ENCODE results near the gene B9D2.
"Not testable (repeated sequence)": the region's sequence is repeated elsewhere in the genome, so short reads cannot be mapped to it uniquely, and the experiment has no call there.

Gene B9D2, protein sequence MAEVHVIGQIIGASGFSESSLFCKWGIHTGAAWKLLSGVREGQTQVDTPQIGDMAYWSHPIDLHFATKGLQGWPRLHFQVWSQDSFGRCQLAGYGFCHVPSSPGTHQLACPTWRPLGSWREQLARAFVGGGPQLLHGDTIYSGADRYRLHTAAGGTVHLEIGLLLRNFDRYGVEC

DNA sequence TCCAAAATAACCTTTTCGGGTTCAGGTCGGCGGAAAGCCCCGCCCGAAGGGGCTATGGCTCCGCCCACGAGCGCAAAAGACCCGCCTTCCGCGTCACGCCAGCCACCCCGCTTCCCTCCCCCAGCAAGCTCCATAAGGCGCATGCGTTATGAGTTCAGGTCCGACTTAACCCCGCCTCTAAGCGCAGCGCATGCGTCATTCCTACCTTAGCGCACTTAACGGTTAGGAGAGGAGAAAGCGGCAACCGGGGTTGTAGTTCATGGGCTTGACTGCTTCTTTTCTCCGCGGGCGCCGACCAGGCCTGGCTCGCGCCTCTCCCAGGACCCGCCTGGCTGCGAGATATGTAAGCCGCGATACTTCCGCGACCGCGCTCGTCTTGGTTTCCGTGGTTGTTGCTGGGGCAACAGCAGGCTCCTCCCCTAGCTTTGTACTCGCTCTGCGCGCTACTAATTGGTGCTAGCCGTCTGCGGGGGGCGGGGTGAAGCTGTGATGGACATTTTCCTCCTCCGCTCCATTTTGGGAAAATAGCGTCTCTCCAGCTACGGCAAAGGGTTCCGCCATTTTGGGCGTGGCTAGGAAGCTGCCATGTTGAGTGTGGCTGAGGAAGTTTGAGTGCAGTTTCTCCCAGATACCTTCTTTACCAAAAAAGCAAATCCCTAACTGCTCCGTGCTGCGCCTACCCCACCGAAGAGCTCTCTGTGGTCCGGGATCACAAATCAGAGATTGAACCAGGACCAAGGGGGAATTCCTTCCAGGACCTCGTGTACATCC lies at the start of gene B9D2:
TSS of gene B9D2 (minus strand) at position 397 of the 771 bp plus-strand sequence. CDS start 630 bp downstream, outside the sequence.
- peak; percentile 95 for DNase-seq

- no peak for DNase-seq
Observed at GRCh38 chr19:41412953-41413352, 49.0 kb upstream of the B9D2 start.

DNA sequence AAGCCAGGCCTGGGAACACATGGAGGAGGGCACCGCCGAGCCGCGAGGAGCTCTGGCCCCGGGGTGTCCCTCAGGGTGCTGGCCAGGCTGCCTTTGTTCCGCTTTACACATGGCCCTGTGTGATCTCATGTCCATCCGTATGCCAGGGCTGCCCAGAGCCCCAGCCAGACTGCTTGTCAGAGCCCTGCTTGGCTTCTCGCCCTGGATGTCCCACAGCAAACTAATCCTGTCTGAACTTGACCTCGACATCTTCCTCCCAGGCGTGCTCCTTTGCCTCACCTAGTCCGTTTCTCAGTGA lies 48.0 kb upstream of the B9D2 start:
- no peak for DNase-seq

- DNase-seq = no peak
Observed at GRCh38 chr19:41411100-41411967, 47.4 kb upstream of the B9D2 start.

GRCh38 chr19:41410336-41411054 lies 46.5 kb upstream of the B9D2 start:
- DNase-seq = no peak

- DNase-seq = peak; percentile 79
Observed at GRCh38 chr19:41409288-41409687, 45.3 kb upstream of the B9D2 start.

DNA sequence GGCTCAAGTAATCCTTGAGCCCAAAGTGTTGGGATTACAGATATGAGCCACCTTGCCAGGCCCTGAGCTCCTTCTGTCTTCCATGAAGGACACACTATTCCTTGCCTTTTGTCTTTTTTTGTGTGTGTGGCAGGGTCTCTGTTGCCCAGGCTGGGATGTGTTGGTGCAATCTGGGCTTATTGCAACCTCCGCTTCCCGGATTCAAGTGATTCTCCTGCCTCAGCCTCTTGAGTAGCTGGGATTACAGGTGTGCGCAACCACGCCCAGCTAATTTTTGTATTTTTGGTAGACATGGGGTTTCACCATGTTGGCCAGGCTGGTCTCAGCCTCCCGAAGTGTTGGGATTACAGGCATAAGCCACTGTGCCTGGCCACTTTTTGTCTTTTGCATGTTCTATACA lies 44.9 kb upstream of the B9D2 start:
- DNase-seq = not testable (repeated sequence)

DNA sequence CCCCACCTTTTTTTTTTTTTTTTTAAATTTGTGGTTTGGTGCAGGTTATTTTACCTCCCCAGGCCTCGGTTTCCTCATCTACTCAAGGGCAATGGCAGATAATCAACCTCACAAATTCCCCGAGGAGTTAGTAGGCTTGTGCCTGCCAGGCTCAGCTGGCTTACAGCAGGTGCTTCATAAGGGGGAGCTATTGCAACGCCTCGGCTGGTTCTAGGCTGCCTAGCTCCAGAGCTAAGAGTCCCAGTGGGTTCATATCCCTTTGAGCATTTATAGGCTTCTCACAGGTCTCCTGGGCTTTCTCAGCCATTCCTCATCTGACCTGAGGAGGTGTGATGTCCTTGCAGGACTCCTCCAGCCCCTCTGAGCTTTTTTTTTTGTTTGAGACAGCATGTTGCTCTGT lies 44.3 kb upstream of the B9D2 start:
- DNase-seq = no peak

DNA sequence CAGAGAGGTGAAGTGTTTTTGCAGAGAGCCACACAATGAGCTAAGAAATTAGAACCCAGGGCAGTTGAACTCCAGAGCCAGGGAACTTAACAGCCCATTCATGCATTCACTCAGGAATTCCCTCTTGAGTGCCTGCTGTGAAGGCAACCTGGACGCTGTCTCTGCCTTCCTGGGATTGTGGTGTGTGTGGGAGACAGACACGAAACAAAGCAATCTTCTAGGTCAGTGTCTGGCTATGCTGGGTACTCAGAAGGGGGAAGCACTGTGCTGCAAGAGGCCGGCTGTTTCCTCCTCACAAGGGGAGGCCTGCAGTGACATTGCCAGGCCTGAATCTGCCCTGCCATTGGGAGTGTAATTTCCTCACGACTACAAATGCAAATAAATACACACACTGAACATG lies 43.3 kb upstream of the B9D2 start:
- DNase-seq = no peak

GRCh38 chr19:41405776-41406175 lies 41.8 kb upstream of the B9D2 start:
- no peak for DNase-seq

DNA sequence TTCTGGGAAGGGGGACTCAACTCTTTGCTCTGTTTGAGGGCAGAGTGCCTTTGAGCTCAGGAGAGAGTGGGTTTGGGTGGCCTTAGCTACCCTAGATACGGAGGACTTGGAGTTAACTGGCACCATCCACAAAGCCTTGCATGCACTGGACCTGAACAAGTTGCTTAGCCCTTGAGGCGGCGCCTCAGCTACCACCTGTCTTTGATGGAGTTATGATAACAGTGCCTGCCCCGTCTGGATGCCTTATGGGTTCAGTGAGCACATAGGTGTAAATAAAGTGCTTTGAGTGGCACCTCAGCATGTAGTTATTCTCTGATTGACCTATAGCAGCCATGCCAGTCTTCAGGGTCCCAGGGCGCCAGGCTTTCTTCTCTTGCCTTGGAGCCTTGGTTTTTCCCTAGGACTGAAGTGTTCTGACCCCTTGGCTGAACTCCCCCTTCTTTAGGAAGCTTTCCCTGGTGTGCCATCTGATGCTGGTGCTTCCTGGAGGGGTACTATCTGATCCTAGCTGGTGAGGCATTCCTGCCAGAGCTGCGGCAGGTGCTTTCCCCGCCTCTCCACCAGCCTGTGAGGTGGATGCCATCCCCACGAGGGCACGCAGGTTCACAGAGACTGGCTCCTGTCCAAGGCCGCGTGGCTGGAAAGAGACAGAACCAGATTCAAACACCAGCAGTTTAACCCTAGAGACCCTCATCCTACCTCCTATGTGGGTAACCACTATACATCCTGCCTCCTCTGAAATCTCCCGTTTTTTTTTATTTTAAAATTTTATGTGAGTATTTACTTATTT lies 39.4 kb upstream of the B9D2 start:
- DNase-seq = no peak

DNA sequence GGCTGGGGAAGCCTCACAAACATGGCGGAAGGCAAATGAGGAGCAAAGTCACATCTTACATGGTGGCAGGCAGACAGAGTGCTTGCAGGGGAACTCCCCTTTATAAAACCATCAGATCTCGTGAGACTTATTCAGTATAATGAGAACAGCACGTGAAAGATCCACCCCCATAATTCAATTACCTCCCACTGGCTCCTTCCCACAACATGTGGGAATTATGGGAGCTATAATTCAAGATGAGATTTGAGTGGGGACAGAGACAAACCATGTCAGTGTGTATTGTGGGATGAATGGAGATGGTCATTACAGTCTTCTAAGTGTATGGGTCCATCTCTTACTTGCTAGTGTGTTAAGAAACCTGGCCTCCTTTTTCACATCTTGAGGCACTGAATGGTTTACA lies 38.1 kb upstream of the B9D2 start:
- DNase-seq = no peak

DNA sequence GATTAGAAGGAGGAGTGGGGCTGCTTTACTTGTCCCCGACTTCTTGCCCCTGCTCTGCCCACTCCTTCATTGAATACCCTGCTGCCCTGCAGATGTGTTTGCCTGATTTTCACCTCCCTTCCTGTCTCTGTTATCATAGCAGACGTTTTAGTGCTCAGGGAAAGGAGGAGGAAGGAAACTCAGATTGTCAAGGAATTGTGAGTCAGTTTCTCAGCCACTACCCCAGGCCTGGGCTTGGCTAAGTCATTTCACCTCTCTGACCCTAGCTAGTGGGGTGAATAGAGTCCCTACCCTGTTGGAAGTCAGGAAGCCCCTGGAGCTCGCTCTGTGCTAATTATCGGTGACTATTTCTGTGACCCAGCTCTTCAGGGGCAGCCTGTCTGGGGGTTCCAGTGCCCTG lies 37.5 kb upstream of the B9D2 start:
- no peak for DNase-seq

DNA sequence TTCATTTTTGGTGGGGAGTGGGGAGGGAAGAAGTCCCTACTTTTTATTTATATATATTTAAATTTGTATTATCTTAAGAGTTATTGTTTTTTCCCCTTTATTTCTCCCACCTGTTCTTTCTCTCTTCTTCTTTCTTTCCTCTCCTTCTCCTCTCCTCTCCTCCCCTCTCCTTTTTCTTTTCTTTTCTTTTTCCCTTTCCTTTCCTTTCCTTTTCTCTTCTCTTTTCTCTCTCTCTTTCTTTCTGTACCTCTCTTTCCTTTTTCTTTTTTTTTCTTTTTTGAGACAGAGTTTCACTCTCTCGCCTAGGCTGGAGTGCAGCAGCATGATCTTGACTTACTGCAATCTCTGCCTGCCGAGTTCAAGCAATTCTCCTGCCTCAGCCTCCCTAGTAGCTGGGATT lies 35.6 kb upstream of the B9D2 start:
- no peak for DNase-seq

GRCh38 chr19:41399091-41399490 lies 35.1 kb upstream of the B9D2 start:
- no peak for DNase-seq

DNA sequence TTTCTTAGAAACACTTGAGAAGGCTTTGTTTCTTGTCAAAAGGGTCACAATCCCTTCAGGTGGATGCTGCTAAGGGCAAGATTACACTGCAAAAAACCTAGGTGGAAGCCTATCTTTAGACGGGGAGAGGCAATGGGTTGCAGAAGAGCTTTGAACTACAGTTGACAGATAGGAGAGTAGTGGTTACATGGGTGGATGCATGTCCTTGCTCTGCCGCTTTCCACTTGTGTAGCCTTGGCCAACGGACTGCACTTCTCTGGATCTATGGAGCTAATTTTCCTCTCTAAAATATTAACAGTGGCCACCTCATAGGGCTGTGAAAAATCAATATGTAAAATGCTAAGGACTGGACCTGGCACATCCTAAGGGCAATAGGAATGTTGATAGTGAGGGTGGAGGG lies 34.6 kb upstream of the B9D2 start:
- no peak for DNase-seq

- DNase-seq = no peak
Observed at GRCh38 chr19:41398050-41398418, 34.1 kb upstream of the B9D2 start.

DNA sequence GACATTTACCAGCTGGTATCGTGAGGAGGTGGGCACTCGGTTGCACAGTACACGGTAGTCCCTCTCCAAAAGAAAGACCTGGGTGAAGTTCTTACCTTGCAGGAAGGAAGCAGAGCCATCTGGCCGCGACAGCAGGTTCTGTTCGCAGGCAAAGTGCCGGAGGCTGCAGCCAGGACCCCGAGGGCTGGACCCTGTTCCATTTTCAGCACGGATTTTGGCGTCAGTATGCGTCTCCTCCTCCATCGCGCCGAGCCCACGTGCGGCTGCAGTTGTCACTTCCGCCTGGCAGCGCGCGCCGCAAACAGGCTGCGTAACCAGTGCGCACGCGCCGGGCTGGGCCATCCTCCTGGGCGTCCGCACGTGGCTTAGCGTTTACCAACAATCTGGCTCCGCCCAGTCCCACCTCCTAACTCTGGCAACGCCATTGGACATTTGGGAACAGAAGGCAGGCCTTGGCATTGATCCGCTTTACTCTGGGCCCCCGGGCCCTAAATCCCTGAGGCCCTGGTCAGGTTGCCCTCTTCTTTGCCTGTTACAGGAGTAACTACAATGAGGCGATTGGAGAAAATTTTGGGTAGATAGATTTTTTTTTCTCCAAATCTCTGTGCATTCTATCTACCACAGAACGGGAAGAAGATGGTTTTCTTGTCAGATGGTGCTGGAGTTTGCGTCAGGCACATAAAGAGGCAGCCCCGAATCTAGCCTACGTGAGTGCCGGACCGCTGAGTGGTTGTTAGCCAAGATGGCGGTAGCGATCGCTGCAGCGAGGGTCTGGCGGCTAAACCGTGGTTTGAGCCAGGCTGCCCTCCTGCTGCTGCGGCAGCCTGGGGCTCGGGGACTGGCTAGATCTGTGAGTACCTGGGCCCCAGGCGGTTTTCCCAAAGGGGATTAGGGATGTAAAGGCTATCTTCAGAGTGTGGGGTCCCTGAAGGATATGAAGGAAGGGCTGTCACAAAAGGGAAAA lies 33.4 kb upstream of the B9D2 start, which contains the start of the genes BCKDHA and EXOSC5:
TSS of gene BCKDHA (plus strand) at position 733 of the 964 bp plus-strand sequence. CDS start at position 743, 10 bp downstream.
TSS of gene EXOSC5 (minus strand) at position 274 of the 964 bp plus-strand sequence. CDS start at position 243, 31 bp downstream.
- DNase-seq = peak; percentile 98

DNA sequence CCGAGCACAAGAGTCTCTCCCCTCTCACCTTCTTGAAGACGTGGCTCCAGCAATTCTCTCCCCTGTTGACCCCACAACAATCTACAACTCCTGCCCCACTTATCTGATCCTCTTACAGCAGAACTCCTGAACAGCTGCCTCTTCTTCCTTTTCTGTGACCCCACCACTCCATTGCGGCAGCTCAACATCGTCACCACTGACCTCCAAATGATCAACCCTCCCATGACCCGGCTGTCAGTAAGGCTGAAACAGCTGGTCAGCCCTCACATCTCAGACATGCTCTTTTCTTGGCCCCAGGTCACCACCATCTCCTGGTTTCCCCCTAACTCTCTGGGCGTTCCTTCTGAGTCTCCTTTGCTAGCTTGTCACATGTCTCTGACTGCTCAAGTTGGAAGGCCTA lies 31.4 kb upstream of the B9D2 start:
- no peak for DNase-seq

GRCh38 chr19:41392775-41393174 lies 28.8 kb upstream of the B9D2 start:
- no peak for DNase-seq

DNA sequence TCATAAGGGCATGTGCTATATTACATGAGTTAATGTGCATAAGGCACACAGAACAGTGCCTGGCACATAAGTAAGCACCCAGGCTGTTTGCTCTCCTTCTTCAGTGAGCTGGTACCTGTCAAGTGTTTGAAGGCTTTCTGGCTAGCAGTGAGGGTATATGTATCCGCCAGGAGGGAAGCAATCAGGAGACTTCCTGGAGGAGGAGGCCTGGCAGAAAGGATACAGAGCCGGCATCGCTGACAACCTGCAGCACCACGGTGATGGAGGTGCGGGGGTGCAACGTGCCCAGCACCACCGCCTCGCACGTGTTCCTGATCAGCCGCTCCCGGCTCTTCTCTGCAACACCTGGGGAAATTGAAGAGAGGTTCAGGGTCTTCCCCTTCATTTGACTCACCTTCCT lies 27.7 kb upstream of the B9D2 start:
- no peak for DNase-seq
